Activated CD4-positive, alpha-beta T cell treated with anti-CD3 and anti-CD28 coated beads, Interleukin-2, Interleukin-6, amounts not matched to agents 100 ng/mL and 50 ng/mL, durations not matched to agents 16 hours and 8 hours (primary cell): ENCODE results near the gene FZD7.

Experiments
- DNase-seq: peaks from one replicate; pipeline ENCODE4 v3.0.0-alpha.2; 2020

Gene FZD7

GRCh38 chr2:202069170-202070067 is 35.8 kb downstream of the FZD7 start:
- no peak for DNase-seq

- no peak for DNase-seq
Observed at GRCh38 chr2:202071107-202071506, 37.5 kb downstream of the FZD7 start.

GRCh38 chr2:202072226-202072625 is 38.6 kb downstream of the FZD7 start:
- DNase-seq, result no peak

- no peak for DNase-seq
Observed at GRCh38 chr2:202072737-202073401, 39.2 kb downstream of the FZD7 start, which contains the start of gene KIAA2012. TSS of gene KIAA2012 (plus strand) at chr2:202073255. CDS start at chr2:202073628, 373 bp downstream.

- no peak for DNase-seq
Observed at GRCh38 chr2:202074324-202074723, 40.7 kb downstream of the FZD7 start.

GRCh38 chr2:202079310-202079709 is 45.7 kb downstream of the FZD7 start:
- no peak for DNase-seq

GRCh38 chr2:202084265-202084664 is 50.6 kb downstream of the FZD7 start:
- no peak for DNase-seq
